GM23338 (cell line): ENCODE measurements around the gene FANK1. TPM values are rescaled to one million over a fixed set of nuclear protein-coding genes. Genes with fewer than 3 reads are reported as not detected.

ENCODE experiments used
- ATAC-seq: fragments of 200-7000 bp; cut with Tn5 transposase; 3 replicates; pipeline ENCODE4 v1.9.1; 2020
- DNase-seq: peaks from one replicate; pipeline ENCODE4 v3.0.0-alpha.2; 2015; ENCODE audit warnings: low spot score
- H2AFZ ChIP-seq: fragments of 200-600 bp; sonication (generic); 2 replicates; pipeline ENCODE4 v1.8.0; 2016; ENCODE audit warnings: antibody characterized with exemption, mild to moderate bottlenecking, moderate library complexity
- H3F3A ChIP-seq: fragments of 200-600 bp; sonication (generic); replicated peaks from 2 replicates; pipeline ENCODE4 v1.8.0; 2017; ENCODE audit warnings: antibody characterized with exemption, mixed run types, low read depth
- H3K27ac ChIP-seq: fragments of 200-600 bp; sonication (generic); 2 replicates; pipeline ENCODE4 v1.6.1; 2016; ENCODE audit warnings: low read depth
- H3K27me3 ChIP-seq: fragments of 200-600 bp; sonication (generic); 2 replicates; pipeline ENCODE4 v1.8.0; 2016; ENCODE audit warnings: mild to moderate bottlenecking, mixed run types, moderate library complexity; ENCODE audit not compliant: insufficient read depth
- H3K36me3 ChIP-seq: fragments of 200-600 bp; sonication (generic); 2 replicates; pipeline ENCODE4 v1.8.0; 2016; ENCODE audit warnings: mild to moderate bottlenecking; ENCODE audit not compliant: insufficient read depth
- H3K4me1 ChIP-seq: fragments of 200-600 bp; sonication (generic); 2 replicates; pipeline ENCODE4 v1.8.0; 2016; ENCODE audit warnings: mild to moderate bottlenecking, moderate library complexity; ENCODE audit not compliant: insufficient read depth
- H3K4me2 ChIP-seq: fragments of 200-600 bp; sonication (generic); 2 replicates; pipeline ENCODE4 v1.7.1; 2017; ENCODE audit warnings: mixed run types
- H3K4me3 ChIP-seq: fragments of 200-600 bp; sonication (generic); 2 replicates; pipeline ENCODE4 v1.6.1; 2016; ENCODE audit warnings: mixed run types
- H3K79me2 ChIP-seq: fragments of 200-600 bp; sonication (generic); replicated peaks from 2 replicates; pipeline ENCODE4 v1.8.0; 2017; ENCODE audit warnings: mild to moderate bottlenecking; ENCODE audit not compliant: insufficient read depth
- H3K9me2 ChIP-seq: fragments of 200-600 bp; sonication (generic); 2 replicates; pipeline ENCODE4 v1.8.0; 2017; ENCODE audit not compliant: insufficient read depth
- H4K20me1 ChIP-seq: fragments of 200-600 bp; sonication (generic); replicated peaks from 2 replicates; pipeline ENCODE4 v1.8.0; 2017; ENCODE audit warnings: mild to moderate bottlenecking; ENCODE audit not compliant: insufficient read depth
- H3K27ac Mint-ChIP-seq: 2 replicates; pipeline ENCODE4 v1.8.0; 2020; ENCODE audit warnings: inconsistent platforms, mild to moderate bottlenecking, moderate library complexity, mixed read lengths
- H3K27me3 Mint-ChIP-seq: 3 replicates; pipeline ENCODE4 v1.8.0; 2022; ENCODE audit warnings: low read depth, mild to moderate bottlenecking, moderate library complexity, mixed read lengths, inconsistent platforms; ENCODE audit not compliant: insufficient read depth, poor library complexity
- H3K36me3 Mint-ChIP-seq: 3 replicates; pipeline ENCODE4 v1.8.0; 2021; ENCODE audit warnings: low read depth, mild to moderate bottlenecking, inconsistent platforms, moderate library complexity, mixed read lengths
- H3K4me1 Mint-ChIP-seq: 3 replicates; pipeline ENCODE4 v1.8.0; 2020; ENCODE audit warnings: mild to moderate bottlenecking, inconsistent platforms, mixed read lengths
- H3K4me3 Mint-ChIP-seq: 3 replicates; pipeline ENCODE4 v1.8.0; 2021; ENCODE audit warnings: moderate library complexity, mild to moderate bottlenecking, inconsistent platforms, mixed read lengths
- H3K9me3 Mint-ChIP-seq: 3 replicates; pipeline ENCODE4 v1.8.0; 2020; ENCODE audit warnings: moderate library complexity, mild to moderate bottlenecking, inconsistent platforms, mixed read lengths
- CREB1 ChIP-seq: fragments of 250-450 bp; sonication (Bioruptor Pico); IDR thresholded peaks from 2 replicates; pipeline ENCODE4 v1.5.0; 2020; ENCODE audit warnings: low read depth, mild to moderate bottlenecking, moderate library complexity
- ETS1 ChIP-seq: IDR thresholded peaks from 2 replicates; pipeline ENCODE4 v1.6.1; 2016; ENCODE audit warnings: antibody characterized with exemption
- EZH2 ChIP-seq: fragments of 200-600 bp; sonication (generic); IDR thresholded peaks from one replicate; pipeline ENCODE4 v1.8.0; 2017; ENCODE audit warnings: antibody characterized with exemption, mild to moderate bottlenecking, low read depth; ENCODE audit not compliant: unreplicated experiment
- EZH2phosphoT487 ChIP-seq: fragments of 200-600 bp; sonication (generic); IDR thresholded peaks from one replicate; pipeline ENCODE4 v1.8.1; 2018; ENCODE audit warnings: antibody characterized with exemption; ENCODE audit not compliant: unreplicated experiment
- JUNB ChIP-seq: IDR thresholded peaks from one replicate; pipeline ENCODE4 v1.6.1; 2016; ENCODE audit warnings: antibody characterized with exemption; ENCODE audit not compliant: unreplicated experiment
- NANOG ChIP-seq: IDR thresholded peaks from 2 replicates; pipeline ENCODE4 v1.6.1; 2016; ENCODE audit warnings: antibody characterized with exemption, borderline replicate concordance
- POLR2AphosphoS5 ChIP-seq: IDR thresholded peaks from 2 replicates; pipeline ENCODE4 v1.6.1; 2016; ENCODE audit warnings: antibody characterized with exemption, low read depth
- REST ChIP-seq: IDR thresholded peaks from one replicate; pipeline ENCODE4 v1.6.1; 2018; ENCODE audit warnings: antibody characterized with exemption; ENCODE audit not compliant: unreplicated experiment
- STAT1 ChIP-seq: IDR thresholded peaks from one replicate; pipeline ENCODE4 v1.6.1; 2016; ENCODE audit warnings: antibody characterized with exemption; ENCODE audit not compliant: unreplicated experiment
- ZNF114 ChIP-seq: fragments of 250-450 bp; sonication (Bioruptor Pico); IDR thresholded peaks from 2 replicates; pipeline ENCODE4 v1.5.0; 2020; ENCODE audit warnings: mild to moderate bottlenecking, moderate library complexity
- ZNF462 ChIP-seq: fragments of 250-450 bp; sonication (Bioruptor Pico); IDR thresholded peaks from 2 replicates; pipeline ENCODE4 v1.5.0; 2020; ENCODE audit warnings: mild to moderate bottlenecking, moderate library complexity
- polyA plus RNA-seq: library from polyadenylated mRNA; unstranded; fragments of >200 nt; fragmentation: Nextera tagmentation; extraction: Ambion mirVana; gene quantifications from 2 replicates; pipeline ENCODE4 v1.2.1, GENCODE V29; 2016
- total RNA-seq: library from RNA; depleted of rRNA; stranded (reverse); fragments of >200 nt; shearing (Covaris generic); gene quantifications from 2 replicates; pipeline ENCODE4 v1.2.3, GENCODE V29; 2014

The FANK1 gene
- total and polyA plus RNA-seq, 2 experiments from 2014 or later, result 0.37 to 0.69 TPM

GRCh38 chr10:126006906-126007305, 110.5 kb downstream of the FANK1 start:
- no peak for TF ChIP-seq ZNF114 (CRISPR knock-in tag)
- no peak for TF ChIP-seq EZH2
- no peak for TF ChIP-seq STAT1
- TF ChIP-seq NANOG, result no peak
- no peak for TF ChIP-seq POLR2AphosphoS5
- no peak for TF ChIP-seq JUNB
- no peak for TF ChIP-seq EZH2phosphoT487
- TF ChIP-seq ETS1, result no peak
- no peak for TF ChIP-seq CREB1 (CRISPR knock-in tag)
- TF ChIP-seq REST, result no peak
- H3K9me3 Mint-ChIP-seq, result no peaks in the 10 kb centered on the region; the same call in 2 of the 3 replicates
- no peaks in the 10 kb centered on the region for H3F3A ChIP-seq
- no peak overlapping the region for H3K27ac Mint-ChIP-seq
- DNase-seq (no peak), ATAC-seq (no peak)
- H4K20me1 ChIP-seq, result no peaks in the 10 kb centered on the region
- H3K4me1 ChIP-seq, result no peaks in the 10 kb centered on the region
- no peaks in the 10 kb centered on the region for H3K4me1 Mint-ChIP-seq
- H3K4me3 Mint-ChIP-seq, result no peak overlapping the region
- H3K27me3 ChIP-seq, result no peaks in the 10 kb centered on the region
- H3K4me2 ChIP-seq, result no peak overlapping the region
- no peaks in the 10 kb centered on the region for H3K9me2 ChIP-seq
- H3K4me3 ChIP-seq, result no peak overlapping the region
- H2AFZ ChIP-seq, result no peak overlapping the region
- no peaks in the 10 kb centered on the region for H3K36me3 ChIP-seq
- H3K27ac ChIP-seq, result no peak overlapping the region
- H3K79me2 ChIP-seq, result no peaks in the 10 kb centered on the region
- no peaks in the 10 kb centered on the region for H3K36me3 Mint-ChIP-seq
- peaks cover 2% of the 10 kb centered on the region for H3K27me3 Mint-ChIP-seq

- Histone ChIP-seq H4K20me1 (no peaks in the 10 kb centered on the region), H3K79me2 (no peaks in the 10 kb centered on the region), H3K36me3 (no peaks in the 10 kb centered on the region), H3K4me3 (no peak overlapping the region), H3K27me3 (no peaks in the 10 kb centered on the region), H3F3A (no peaks in the 10 kb centered on the region), H3K4me2 (no peak overlapping the region), H3K4me1 (no peaks in the 10 kb centered on the region), H2AFZ (no peak overlapping the region), H3K27ac (no peak overlapping the region), H3K9me2 (no peaks in the 10 kb centered on the region)
- Mint-ChIP-seq H3K36me3 (no peaks in the 10 kb centered on the region), H3K27ac (no peak overlapping the region), H3K27me3 (peaks cover 4% of the 10 kb centered on the region), H3K9me3 (no peaks in the 10 kb centered on the region), H3K4me3 (no peak overlapping the region), H3K4me1 (0 out of 3 replicates have a peak, but pooled peaks cover 6% of the 10 kb centered on the region)
- ATAC-seq (no peak), DNase-seq (no peak)
- TF ChIP-seq ZNF462 (CRISPR knock-in tag) (no peak), ZNF114 (CRISPR knock-in tag) (no peak), EZH2 (no peak), STAT1 (no peak), CREB1 (CRISPR knock-in tag) (no peak), POLR2AphosphoS5 (no peak), NANOG (no peak)
Measured at GRCh38 chr10:126009650-126010049, 113.3 kb downstream of the FANK1 start.
